GM21737 (cell line): Measurements from ENCODE around the gene MBNL2.

Experiments used
- ATAC-seq: cut with Tn5 transposase; IDR thresholded peaks from one replicate; pipeline ENCODE4 v1.9.1; 2021; ENCODE audit warnings: mild to moderate bottlenecking, moderate library complexity; ENCODE audit not compliant: unreplicated experiment

Gene MBNL2

GRCh38 chr13:97371486-97372109 is 149.5 kb downstream of the MBNL2 start:
- no peak for ATAC-seq

DNA sequence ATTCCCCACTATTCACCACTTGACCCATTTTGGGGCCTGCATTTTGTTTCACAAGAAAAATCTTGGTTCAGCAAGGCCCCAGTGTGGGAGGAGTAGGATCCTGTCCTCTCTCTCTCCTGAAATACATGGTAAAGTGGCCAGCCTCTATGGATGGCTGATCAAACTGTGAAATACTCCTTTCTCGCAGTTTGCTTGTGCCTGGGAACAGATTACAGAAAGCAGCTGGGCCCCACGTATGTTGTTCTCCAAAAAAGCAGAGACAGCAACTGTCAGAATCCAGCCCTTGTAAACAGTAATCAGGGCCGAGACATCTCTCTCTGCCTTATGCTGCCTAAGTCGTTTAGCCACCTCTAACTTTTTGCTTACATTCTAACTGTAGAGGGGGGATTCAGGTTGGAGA is 150.8 kb downstream of the MBNL2 start:
- ATAC-seq = no peak

DNA sequence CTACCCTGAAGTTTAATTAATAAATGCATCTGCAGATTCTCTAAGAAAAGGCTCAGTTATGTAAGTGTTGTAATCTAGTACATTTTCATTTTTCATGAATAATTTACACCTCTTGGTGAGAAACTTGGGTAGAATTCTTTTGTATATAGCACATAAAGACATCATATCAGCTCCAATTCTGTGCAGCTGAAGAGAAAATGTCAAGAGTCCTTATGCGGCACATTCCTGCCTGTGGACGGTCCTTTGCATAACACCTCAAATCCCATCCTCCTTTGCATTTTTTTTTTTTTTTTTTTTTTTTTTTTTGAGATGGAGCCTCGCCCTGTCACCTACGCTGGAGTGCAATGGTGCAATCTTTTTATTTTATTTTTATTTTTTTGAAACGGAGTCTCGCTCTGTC is 151.7 kb downstream of the MBNL2 start:
- no peak for ATAC-seq

- ATAC-seq = no peak
Observed at GRCh38 chr13:97376981-97377380, 154.8 kb downstream of the MBNL2 start.

- no peak for ATAC-seq
Observed at GRCh38 chr13:97379386-97379785, 157.3 kb downstream of the MBNL2 start.

DNA sequence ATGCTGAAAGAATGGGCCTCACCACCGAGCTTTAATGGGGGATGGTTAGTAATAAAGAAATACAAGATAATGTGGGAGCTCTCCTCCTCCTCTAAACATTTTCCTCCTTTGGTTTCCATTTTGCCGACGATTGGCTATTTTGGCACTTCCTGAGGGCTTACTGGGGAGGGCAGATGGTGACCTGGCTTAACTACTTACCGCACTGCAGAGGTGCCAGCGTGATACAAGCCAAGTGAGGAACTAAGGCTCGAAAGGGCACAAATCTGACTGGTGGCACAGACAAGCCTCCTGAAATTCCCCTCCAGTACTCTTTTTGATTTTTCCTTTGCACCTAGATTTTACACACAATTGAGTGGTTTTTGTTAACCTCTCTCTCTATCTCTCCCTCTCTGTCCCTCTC is 158.6 kb downstream of the MBNL2 start:
- ATAC-seq = no peak

GRCh38 chr13:97381189-97381588 is 159.1 kb downstream of the MBNL2 start:
- no peak for ATAC-seq

GRCh38 chr13:97382276-97382675 is 160.1 kb downstream of the MBNL2 start:
- no peak for ATAC-seq

- ATAC-seq = no peak
Observed at GRCh38 chr13:97384371-97384770, 162.2 kb downstream of the MBNL2 start.

DNA sequence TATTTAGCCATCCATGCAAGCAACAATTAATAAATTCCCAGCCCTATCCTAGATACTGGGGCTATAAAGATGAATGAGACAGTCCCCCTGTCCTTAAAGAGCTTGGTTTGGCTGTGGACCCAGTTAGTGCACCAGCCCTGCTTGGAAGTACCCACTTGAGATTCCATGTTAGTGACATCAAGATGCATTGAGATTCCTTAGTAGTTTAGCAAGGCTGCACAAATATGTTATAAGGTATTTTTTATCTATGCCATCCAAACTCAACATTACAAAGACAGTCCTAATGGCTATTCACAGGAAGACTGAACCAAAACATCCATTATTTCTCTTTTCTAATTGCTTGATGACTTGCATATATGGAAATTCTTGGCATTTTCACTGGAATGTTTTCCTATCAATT is 163.0 kb downstream of the MBNL2 start:
- no peak for ATAC-seq

DNA sequence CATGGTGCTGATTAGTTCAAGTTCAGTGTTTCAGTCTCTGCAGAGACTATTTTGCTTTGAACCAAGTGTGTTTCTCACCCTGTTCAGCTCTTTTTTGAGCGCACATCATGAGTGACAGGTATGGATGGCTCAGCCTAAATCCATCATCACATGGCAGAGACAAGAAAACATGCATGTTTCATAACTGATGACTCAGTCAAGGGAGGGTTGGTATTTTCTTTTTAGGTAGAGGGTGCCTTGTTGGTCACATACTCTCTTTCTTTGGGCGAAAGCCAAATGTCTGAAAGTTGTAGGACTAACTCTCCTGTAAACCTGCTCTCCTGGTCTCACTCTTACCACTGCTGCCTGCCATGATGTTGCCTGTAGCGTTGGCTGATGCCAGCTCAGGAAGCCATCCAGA is 163.7 kb downstream of the MBNL2 start:
- no peak for ATAC-seq

DNA sequence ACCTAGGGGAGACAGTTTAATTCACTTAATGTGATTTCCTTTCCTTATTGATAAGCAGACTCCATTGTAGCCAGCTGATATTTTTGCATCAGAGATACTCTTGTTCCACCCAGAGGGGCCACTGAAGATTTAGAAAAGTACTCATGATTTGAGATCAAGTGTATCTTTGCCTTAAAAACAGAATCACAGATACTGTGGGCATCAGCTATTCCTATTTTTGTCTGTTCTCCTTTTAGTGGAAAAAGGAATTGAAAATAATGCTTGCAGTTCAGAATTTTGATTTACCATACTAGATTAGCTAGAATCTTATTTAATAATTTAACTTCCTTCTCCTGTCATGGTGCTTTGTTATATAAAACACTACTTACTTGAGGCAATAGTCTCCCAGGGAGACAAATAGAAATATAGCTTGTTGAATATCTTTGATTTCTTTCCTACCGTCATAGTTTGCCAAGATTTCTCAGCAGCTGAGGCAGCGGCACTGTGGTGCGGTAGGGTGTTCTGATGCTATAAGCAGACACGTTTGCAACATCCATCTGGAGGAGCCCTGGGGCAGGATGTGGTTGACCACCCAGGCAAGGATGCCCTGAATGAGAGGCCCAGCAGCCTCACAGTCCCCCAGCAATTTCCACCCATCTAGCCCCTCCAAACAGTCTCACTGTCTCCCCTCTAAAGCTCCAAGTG is 164.8 kb downstream of the MBNL2 start:
- ATAC-seq = no peak

- no peak for ATAC-seq
Observed at GRCh38 chr13:97387485-97387839, 165.3 kb downstream of the MBNL2 start.

DNA sequence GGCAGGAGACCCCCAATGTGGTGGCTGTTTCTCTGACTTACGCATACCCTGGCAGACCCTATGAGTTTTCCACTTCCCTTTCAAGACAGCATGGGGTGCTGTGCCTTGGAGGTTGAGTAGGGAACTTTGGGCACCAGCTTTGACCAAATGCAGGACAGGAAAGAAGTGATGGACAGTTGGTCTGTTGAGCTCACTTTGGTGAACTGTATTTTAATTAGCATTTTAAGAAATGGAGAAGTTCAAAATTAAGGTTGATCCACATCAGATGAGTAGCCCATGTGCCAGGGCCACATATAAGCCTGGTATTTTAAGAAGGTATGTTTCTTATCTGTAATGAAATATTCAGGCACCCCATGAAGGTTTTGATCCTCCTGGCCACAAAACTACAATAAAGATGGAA is 165.8 kb downstream of the MBNL2 start:
- no peak for ATAC-seq

DNA sequence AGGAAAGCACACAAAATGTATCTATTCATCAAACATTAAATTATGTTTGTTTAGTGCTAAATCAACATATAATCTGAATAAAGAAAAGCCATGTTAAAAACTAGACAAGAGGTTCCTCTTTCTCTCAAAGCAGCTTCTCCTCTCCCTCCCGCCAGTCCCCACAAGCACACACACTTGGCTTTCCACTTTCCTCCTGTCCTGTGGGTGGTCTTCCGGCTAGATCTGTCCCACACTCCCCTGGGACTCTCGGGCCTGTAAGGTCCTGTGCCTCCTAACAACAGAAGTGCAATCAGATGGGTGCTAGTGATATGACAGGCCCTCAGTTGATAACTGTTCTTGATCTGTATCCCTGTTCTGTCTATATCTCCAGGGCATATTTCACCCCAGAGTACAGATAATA is 166.2 kb downstream of the MBNL2 start:
- no peak for ATAC-seq

- no peak for ATAC-seq
Observed at GRCh38 chr13:97390941-97391600, 168.9 kb downstream of the MBNL2 start.

- no peak for ATAC-seq
Observed at GRCh38 chr13:97392020-97392419, 169.9 kb downstream of the MBNL2 start.

DNA sequence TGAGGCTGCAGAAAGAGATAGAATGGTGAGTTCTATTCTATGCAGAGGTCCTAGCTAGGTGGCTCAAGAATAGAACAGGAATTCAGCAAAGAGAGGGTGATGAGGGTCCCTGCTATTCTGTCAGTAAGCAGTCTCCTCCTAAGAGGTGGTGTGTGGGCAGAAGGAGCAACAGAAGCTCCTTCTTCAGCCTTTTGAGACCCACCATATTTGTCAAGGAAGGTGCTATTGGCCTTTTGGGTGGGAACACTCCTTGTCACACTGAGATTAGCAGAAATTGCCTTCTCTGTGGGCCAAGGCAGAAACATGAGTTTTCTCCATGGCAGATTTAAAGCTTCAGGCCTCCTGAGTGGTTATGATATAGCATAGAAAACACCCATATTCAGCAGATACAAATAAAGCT is 172.4 kb downstream of the MBNL2 start:
- no peak for ATAC-seq

GRCh38 chr13:97395447-97396136 is 173.5 kb downstream of the MBNL2 start:
- no peak for ATAC-seq

DNA sequence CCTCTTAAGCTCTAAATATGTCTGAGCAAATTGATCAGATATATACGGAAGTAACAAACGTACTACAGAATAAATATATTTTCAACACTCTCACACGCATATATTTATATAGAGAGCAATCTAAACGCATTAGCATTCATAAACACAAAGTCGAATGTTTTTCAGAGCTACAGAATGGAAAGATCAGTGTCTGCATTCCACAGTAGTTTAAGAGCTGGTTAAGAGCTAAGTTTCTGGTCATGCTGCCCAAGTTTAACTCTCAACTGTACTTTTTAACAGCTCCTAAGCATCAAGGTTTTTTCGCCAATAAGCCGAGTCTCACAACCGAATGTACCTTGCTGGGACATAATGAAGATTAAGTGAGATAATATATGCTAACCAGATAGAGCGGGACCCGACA is 175.1 kb downstream of the MBNL2 start:
- no peak for ATAC-seq

DNA sequence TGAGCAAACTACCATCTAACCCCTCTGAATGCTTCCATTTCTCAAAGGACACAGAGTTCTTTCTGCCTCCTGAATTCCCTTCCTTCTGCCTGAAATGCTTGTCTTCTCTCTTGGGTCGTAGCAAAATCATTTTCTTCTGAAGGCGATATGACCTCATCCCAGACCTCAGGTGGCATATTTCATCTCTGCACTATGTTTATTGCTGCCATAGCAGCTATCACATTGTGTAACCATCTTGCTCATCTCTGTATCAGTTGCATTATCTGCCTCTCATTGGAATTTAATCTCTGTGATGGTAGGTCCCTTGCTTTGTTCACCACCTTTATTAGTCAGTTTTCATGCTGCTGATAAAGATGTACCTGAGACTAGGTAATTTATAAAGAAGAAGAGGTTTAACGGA is 179.3 kb downstream of the MBNL2 start:
- ATAC-seq = no peak
